HCT116 (cell line): Measurements from ENCODE around the gene TBR1. TPM values are rescaled to one million over a fixed set of nuclear protein-coding genes. Genes with fewer than 3 reads are reported as not detected.

Source experiments
- ATAC-seq: fragments of 200-7000 bp; cut with Tn5 transposase; 2 replicates; pipeline ENCODE4 v1.9.1; 2020; ENCODE audit warnings: mild to moderate bottlenecking, moderate library complexity
- BruUV-seq: library from RNA; stranded (reverse); fragments of 400-500 nt; replicated peaks from 2 replicates; lab custom pipeline; 2021; lab: Mats Ljungman, UMichigan
- CTCF ChIA-PET: fragments of 300-600 bp; sonication (Branson Sonifier 250); formaldehyde crosslinking; loops from one replicate; lab custom pipeline; 2021; ENCODE audit warnings: antibody characterized with exemption; lab: Charles Lee
- POLR2A ChIA-PET: fragments of 300-600, 350-600 bp; sonication (Branson Sonifier 250); formaldehyde crosslinking; loops from one replicate; lab custom pipeline; 2021; ENCODE audit warnings: antibody characterized with exemption; lab: Charles Lee
- RAD21 ChIA-PET, 2 experiments: fragments of 300-600 bp; sonication (Branson Sonifier 250); formaldehyde crosslinking; loops; one replicate each; lab custom pipeline; 2023; ENCODE audit warnings: low total read pairs in 2 of 2; ENCODE audit not compliant: uncharacterized antibody in 2 of 2, unreplicated experiment in 2 of 2, low non-redundant PET in 1 of 2; lab: Charles Lee
- DNase-seq: peaks from one replicate; pipeline ENCODE4 v3.0.0-alpha.2; 2010; ENCODE audit warnings: low read depth, low spot score
- H2AFZ ChIP-seq: fragments of 200-600 bp; shearing (Covaris generic), sonication (generic); 2 replicates; pipeline ENCODE4 v1.6.1; 2017; ENCODE audit warnings: low read depth, mixed run types, mixed read lengths, antibody characterized with exemption, low read length; ENCODE audit not compliant: poor library complexity, severe bottlenecking
- H3K27ac ChIP-seq: 2 replicates; pipeline ENCODE4 v1.5.1; 2012; ENCODE audit warnings: low read depth, low read length
- H3K27me3 ChIP-seq: fragments of 200-600 bp; sonication (generic); 2 replicates; pipeline ENCODE4 v1.6.1; 2016; ENCODE audit warnings: mixed run types, low read length, mixed read lengths; ENCODE audit not compliant: insufficient read depth
- H3K36me3 ChIP-seq, 2 experiments: fragments of 200-500 bp in 1 of 2; fragments of 200-600 bp in 1 of 2; sonication (Bioruptor generic) in 1 of 2; sonication (generic) in 1 of 2; 2 replicates each; pipeline versions ENCODE4 v1.5.1 to v1.6.1; 2014 to 2016; ENCODE audit warnings: low read length in 2 of 2, inconsistent platforms in 1 of 2, mixed read lengths in 1 of 2, mixed run types in 1 of 2; ENCODE audit not compliant: insufficient read depth in 2 of 2, control insufficient read depth in 1 of 2
- H3K4me1 ChIP-seq, 2 experiments: fragments of 200-600 bp in 1 of 2; sonication (generic) in 1 of 2; 2 replicates each; pipeline versions ENCODE4 v1.5.1 to v1.6.1; 2012 to 2017; ENCODE audit warnings: low read length in 2 of 2, inconsistent platforms in 1 of 2, mild to moderate bottlenecking in 1 of 2, mixed read lengths in 1 of 2, mixed run types in 1 of 2, moderate library complexity in 1 of 2; ENCODE audit not compliant: insufficient read depth in 2 of 2, control insufficient read depth in 1 of 2
- H3K4me2 ChIP-seq: fragments of 200-600 bp; sonication (generic); 2 replicates; pipeline ENCODE4 v1.6.1; 2017; ENCODE audit warnings: mixed run types, low read length, mixed read lengths
- H3K4me3 ChIP-seq, 2 experiments: fragments of 200-600 bp in 1 of 2; sonication (generic) in 1 of 2; replicated peaks in 1 of 2; 2 replicates each; pipeline ENCODE4 v1.5.1; 2011 to 2016; ENCODE audit warnings: low read length in 2 of 2, control low read depth in 1 of 2, low read depth in 1 of 2, mild to moderate bottlenecking in 1 of 2, mixed read lengths in 1 of 2, mixed run types in 1 of 2
- H3K79me2 ChIP-seq: fragments of 200-600 bp; sonication (generic); 2 replicates; pipeline ENCODE4 v1.6.1; 2017; ENCODE audit warnings: mild to moderate bottlenecking, mixed run types, low read length, moderate library complexity, mixed read lengths; ENCODE audit not compliant: insufficient read depth
- H3K9ac ChIP-seq: fragments of 200-600 bp; sonication (generic); 2 replicates; pipeline ENCODE4 v1.6.1; 2016; ENCODE audit warnings: low read length, mixed read lengths
- H3K9me2 ChIP-seq: fragments of 200-600 bp; sonication (generic), shearing (Covaris generic); 2 replicates; pipeline ENCODE4 v1.6.1; 2017; ENCODE audit warnings: mixed run types, mild to moderate bottlenecking, moderate library complexity; ENCODE audit not compliant: insufficient read depth
- H3K9me3 ChIP-seq, 2 experiments: fragments of 200-500 bp in 1 of 2; fragments of 200-600 bp in 1 of 2; sonication (Bioruptor generic) in 1 of 2; sonication (generic) in 1 of 2; 2 replicates each; pipeline ENCODE4 v1.6.1; 2014 to 2017; ENCODE audit warnings: low read length in 2 of 2, mixed read lengths in 2 of 2, inconsistent platforms in 1 of 2, low read depth in 1 of 2, mild to moderate bottlenecking in 1 of 2, mixed run types in 1 of 2, moderate library complexity in 1 of 2; ENCODE audit not compliant: control insufficient read depth in 1 of 2, insufficient read depth in 1 of 2
- H4K20me1 ChIP-seq: fragments of 200-600 bp; sonication (generic), shearing (Covaris generic); 2 replicates; pipeline ENCODE4 v1.6.1; 2017; ENCODE audit warnings: mixed run types, mild to moderate bottlenecking, moderate library complexity; ENCODE audit not compliant: insufficient read depth
- FOSL1 ChIP-seq: IDR thresholded peaks from 2 replicates; pipeline ENCODE4 v1.6.1; 2012; ENCODE audit warnings: low read depth
- POLR2A ChIP-seq: IDR thresholded peaks from 2 replicates; pipeline ENCODE4 v1.7.0; 2011; ENCODE audit warnings: borderline replicate concordance; ENCODE audit not compliant: insufficient read depth, insufficient read length; ENCODE audit errors: extremely low read depth
- POLR2AphosphoS5 ChIP-seq: IDR thresholded peaks from 2 replicates; pipeline ENCODE4 v1.6.1; 2011; ENCODE audit warnings: mild to moderate bottlenecking, low read depth, low read length, moderate library complexity
- RAD21 ChIP-seq: IDR thresholded peaks from 2 replicates; pipeline ENCODE4 v1.6.1; 2012; ENCODE audit warnings: low read depth, mild to moderate bottlenecking
- TCF7L2 ChIP-seq: IDR thresholded peaks from 2 replicates; pipeline ENCODE4 v1.7.0; 2011; ENCODE audit warnings: borderline replicate concordance, inconsistent platforms; ENCODE audit not compliant: insufficient read depth, insufficient read length; ENCODE audit errors: extremely low read depth
- YY1 ChIP-seq: IDR thresholded peaks from 2 replicates; pipeline ENCODE4 v1.6.1; 2011; ENCODE audit warnings: low read length, low read depth, moderate library complexity, mild to moderate bottlenecking; ENCODE audit not compliant: insufficient replicate concordance; ENCODE audit errors: extremely low read depth
- ZFX ChIP-seq: fragments of 450-650 bp; IDR thresholded peaks from 2 replicates; pipeline ENCODE4 v1.6.1; 2017
- intact Hi-C: fragments of 100-400 bp; cut with micrococcal nuclease; formaldehyde crosslinking; loops from 2 replicates; pipeline ENCODE4 v1.10.0; 2022
- total RNA-seq: library from RNA; stranded (reverse); gene quantifications from one replicate; pipeline ENCODE4 v1.2.1, GENCODE V29; 2021; ENCODE audit not compliant: unreplicated experiment
- TF ChIP-seq, protein P1 (sequence below): IDR thresholded peaks from 2 replicates; pipeline ENCODE4 v1.6.1; 2012; ENCODE audit warnings: low read depth
- TF ChIP-seq, protein P2 (sequence below), 3 experiments: fragments of 200-600 bp in 1 of 3; sonication (generic) in 1 of 3; IDR thresholded peaks in 2 of 3; conservative IDR thresholded peaks in 1 of 3; 2 replicates each; pipeline ENCODE4 v1.5.1; 2012 to 2017; ENCODE audit warnings: low read depth in 2 of 3, low read length in 2 of 3, antibody characterized with exemption in 1 of 3, borderline replicate concordance in 1 of 3, control low read depth in 1 of 3, mild to moderate bottlenecking in 1 of 3, mixed read lengths in 1 of 3, mixed run types in 1 of 3, moderate library complexity in 1 of 3; ENCODE audit not compliant: insufficient read depth in 1 of 3
- TF ChIP-seq, protein P3 (sequence below): IDR thresholded peaks from 2 replicates; pipeline ENCODE4 v1.6.1; 2012

The TBR1 gene
- total RNA-seq, 1 experiment from 2014 or later, result 0.17 TPM

DNA sequence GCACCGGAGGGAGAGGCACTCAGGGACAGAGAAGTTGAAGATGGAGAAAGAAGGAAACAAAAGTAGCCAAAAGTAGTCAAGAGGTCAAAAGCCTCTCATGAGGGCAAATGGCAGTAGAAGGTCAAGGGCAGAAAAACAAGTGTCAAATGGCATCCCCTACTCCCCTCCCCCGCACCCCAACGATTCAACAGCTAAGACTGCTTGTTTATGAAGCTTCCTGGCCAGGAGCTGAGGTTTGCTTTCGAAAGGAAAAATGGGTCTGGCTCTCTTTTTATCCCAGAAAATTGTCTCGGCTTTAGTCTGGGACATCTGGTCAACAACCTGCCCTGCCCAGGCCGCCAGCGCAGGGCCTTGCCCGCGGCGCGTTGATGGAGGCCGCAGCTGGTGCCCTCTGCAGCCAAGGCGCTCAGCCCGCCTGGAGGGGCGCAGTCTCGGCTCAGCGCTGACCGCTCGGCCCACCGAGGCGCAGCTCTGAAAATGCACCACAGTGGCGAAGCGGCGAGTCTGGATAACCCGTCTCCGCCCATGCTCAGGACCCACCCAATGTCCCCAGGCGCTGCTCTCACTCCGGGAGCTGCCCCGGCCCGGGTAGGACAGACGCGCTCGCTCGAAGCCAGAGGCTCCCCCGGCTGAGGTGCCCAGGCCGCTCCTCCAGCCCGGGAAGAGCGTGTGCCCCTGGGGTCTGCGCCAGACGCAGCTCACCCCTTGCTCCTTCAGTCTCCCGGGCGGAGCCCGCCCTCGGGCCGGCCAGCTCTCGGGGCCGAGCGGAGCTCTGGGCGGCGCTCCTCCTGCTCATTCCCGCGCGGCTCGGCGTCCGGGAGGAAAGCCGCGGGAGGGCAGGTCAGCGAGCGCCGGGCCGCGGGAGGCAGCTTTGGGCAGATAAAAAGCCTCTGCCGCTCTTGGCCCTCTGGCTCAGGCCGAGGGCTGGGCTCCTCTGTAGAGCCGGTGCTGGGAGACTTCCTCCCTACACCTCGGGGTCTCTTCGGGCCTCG lies 1.8 kb upstream of the TBR1 start (continued):
- TF ChIP-seq, protein P1, sequence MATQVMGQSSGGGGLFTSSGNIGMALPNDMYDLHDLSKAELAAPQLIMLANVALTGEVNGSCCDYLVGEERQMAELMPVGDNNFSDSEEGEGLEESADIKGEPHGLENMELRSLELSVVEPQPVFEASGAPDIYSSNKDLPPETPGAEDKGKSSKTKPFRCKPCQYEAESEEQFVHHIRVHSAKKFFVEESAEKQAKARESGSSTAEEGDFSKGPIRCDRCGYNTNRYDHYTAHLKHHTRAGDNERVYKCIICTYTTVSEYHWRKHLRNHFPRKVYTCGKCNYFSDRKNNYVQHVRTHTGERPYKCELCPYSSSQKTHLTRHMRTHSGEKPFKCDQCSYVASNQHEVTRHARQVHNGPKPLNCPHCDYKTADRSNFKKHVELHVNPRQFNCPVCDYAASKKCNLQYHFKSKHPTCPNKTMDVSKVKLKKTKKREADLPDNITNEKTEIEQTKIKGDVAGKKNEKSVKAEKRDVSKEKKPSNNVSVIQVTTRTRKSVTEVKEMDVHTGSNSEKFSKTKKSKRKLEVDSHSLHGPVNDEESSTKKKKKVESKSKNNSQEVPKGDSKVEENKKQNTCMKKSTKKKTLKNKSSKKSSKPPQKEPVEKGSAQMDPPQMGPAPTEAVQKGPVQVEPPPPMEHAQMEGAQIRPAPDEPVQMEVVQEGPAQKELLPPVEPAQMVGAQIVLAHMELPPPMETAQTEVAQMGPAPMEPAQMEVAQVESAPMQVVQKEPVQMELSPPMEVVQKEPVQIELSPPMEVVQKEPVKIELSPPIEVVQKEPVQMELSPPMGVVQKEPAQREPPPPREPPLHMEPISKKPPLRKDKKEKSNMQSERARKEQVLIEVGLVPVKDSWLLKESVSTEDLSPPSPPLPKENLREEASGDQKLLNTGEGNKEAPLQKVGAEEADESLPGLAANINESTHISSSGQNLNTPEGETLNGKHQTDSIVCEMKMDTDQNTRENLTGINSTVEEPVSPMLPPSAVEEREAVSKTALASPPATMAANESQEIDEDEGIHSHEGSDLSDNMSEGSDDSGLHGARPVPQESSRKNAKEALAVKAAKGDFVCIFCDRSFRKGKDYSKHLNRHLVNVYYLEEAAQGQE, result no peak

DNA sequence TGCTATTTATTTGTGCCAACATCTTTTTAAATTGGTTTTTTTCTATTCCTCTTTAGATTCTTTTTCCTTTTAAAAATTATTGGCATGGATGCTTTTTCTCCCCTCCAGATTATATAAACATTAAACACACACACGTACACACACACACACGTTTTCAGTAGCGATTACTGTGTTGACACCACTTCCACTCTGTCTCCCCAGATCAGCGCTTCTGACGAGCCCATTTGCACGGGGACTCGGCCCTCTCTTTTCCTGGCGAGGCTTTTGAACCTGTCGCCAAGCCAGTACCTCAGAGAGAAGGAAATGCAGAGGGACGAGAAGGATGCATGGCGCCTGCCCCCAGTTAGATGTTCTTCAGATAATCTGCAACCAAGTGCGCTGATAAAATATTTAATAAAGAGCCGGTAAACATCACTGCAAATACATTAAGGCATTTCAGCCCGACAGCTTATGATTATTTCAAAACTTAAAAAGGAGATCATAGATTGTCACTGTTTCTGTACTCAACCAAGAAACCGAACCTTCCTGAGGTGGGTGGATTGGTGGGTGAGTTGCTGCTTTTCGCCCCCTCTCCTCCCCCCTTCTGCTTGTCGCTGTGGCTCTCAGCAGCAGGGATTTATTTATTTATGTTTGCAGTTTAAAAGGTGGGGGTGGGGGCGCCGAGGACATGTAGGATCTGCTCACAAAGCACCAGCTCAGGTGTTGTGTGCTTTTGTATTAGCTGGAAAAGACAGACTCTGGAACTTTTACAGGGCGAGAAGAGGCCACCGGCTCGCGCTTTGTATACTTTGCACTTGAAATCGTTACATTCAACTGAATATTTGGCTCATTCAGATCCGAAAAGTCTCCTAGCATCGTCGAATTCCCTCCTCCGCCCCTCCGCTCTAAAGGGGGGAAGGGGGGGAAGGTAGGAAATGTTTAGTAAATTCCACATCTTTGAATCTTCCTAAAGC lies 787 bp upstream of the TBR1 start:
- no TSS peak for BruUV-seq
- Histone ChIP-seq H4K20me1 (no peaks in the 10 kb centered on the region), H3K9me2 (no peaks in the 10 kb centered on the region), H3K9ac (no peak overlapping the region), H3K79me2 (no peaks in the 10 kb centered on the region), H3K4me3 (no peak overlapping the region), H3K4me1 (no peaks in the 10 kb centered on the region), H3K36me3 (peaks cover 3 to 5% of the 10 kb centered on the region in 2 experiments; a peak in 2 of 4 replicates), H3K27me3 (no peaks in the 10 kb centered on the region), H3K9me3 (no peaks in the 10 kb centered on the region), H3K27ac (no peak overlapping the region), H2AFZ (no peak overlapping the region), H3K4me2 (no peak overlapping the region)
- ChIA-PET RAD21 (no interaction called here), POLR2A (no interaction called here), CTCF (no interaction called here)
- ATAC-seq (no peak), DNase-seq (no peak)
- intact Hi-C loops, result no loop called here
- TF ChIP-seq TCF7L2, result no peak
- TF ChIP-seq RAD21, result no peak
- TF ChIP-seq POLR2A, result no peak
- no peak for TF ChIP-seq POLR2AphosphoS5
- TF ChIP-seq, protein P2, sequence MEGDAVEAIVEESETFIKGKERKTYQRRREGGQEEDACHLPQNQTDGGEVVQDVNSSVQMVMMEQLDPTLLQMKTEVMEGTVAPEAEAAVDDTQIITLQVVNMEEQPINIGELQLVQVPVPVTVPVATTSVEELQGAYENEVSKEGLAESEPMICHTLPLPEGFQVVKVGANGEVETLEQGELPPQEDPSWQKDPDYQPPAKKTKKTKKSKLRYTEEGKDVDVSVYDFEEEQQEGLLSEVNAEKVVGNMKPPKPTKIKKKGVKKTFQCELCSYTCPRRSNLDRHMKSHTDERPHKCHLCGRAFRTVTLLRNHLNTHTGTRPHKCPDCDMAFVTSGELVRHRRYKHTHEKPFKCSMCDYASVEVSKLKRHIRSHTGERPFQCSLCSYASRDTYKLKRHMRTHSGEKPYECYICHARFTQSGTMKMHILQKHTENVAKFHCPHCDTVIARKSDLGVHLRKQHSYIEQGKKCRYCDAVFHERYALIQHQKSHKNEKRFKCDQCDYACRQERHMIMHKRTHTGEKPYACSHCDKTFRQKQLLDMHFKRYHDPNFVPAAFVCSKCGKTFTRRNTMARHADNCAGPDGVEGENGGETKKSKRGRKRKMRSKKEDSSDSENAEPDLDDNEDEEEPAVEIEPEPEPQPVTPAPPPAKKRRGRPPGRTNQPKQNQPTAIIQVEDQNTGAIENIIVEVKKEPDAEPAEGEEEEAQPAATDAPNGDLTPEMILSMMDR (IDR thresholded peaks at IDR 0.05 in 2 of 3, conservative IDR thresholded peaks at IDR 0.05 in 1 of 3; ENCODE audit: borderline replicate concordance in 1 of 3, insufficient read depth in 1 of 3, low read depth in 2 of 3, low read length in 2 of 3), result no peak
- no peak for TF ChIP-seq FOSL1
- no peak for TF ChIP-seq YY1
- TF ChIP-seq ZFX, result no peak
- TF ChIP-seq, protein P1, result no peak
- TF ChIP-seq, protein P3, sequence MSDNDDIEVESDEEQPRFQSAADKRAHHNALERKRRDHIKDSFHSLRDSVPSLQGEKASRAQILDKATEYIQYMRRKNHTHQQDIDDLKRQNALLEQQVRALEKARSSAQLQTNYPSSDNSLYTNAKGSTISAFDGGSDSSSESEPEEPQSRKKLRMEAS, result no peak
